ENCODE results near the gene SEMA3D.

DNA sequence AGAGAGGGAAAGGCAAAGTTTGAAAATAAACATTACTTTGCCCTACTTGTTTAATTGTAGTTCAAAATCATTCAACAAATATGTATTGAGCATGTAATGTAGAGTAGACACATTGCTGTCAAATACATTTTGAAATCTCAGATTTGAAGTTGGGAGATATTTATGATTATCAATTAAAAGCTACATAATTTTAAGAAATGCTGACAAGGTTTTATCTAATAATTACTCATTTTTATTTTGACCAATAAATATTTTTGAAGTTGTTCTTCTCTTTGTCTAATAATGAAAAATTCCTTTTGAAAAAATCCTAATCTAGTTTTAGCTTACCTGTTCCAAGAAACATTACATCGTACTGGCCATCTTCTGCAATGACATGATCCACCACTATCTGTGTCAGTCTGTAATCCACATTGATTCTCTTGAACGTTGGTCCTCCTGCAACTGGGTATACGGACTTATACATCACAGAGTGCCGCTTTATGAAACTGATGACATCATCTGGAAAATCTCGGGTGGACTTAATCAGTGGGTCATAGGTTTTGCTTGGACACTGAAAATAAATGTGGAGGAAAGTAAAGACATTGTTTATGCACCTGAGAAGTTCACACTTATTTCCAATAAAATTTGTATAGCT is 164.7 kb downstream of the SEMA3D start:
- TF ChIP-seq, protein P1, sequence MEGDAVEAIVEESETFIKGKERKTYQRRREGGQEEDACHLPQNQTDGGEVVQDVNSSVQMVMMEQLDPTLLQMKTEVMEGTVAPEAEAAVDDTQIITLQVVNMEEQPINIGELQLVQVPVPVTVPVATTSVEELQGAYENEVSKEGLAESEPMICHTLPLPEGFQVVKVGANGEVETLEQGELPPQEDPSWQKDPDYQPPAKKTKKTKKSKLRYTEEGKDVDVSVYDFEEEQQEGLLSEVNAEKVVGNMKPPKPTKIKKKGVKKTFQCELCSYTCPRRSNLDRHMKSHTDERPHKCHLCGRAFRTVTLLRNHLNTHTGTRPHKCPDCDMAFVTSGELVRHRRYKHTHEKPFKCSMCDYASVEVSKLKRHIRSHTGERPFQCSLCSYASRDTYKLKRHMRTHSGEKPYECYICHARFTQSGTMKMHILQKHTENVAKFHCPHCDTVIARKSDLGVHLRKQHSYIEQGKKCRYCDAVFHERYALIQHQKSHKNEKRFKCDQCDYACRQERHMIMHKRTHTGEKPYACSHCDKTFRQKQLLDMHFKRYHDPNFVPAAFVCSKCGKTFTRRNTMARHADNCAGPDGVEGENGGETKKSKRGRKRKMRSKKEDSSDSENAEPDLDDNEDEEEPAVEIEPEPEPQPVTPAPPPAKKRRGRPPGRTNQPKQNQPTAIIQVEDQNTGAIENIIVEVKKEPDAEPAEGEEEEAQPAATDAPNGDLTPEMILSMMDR (IDR thresholded peaks at IDR 0.05): no peak
- no peak for TF ChIP-seq POLR2A (IDR thresholded peaks at IDR 0.05)

All from tibial nerve (tissue), 3 donors.